Mesenchymal stem cell (in vitro differentiated cells and primary cell): ENCODE data around the gene TSPAN5.
"Not testable (repeated sequence)": the region's sequence is repeated elsewhere in the genome, so short reads cannot be mapped to it uniquely, and the experiment has no call there.

Experiments
- DNase-seq: peaks from one replicate; pipeline ENCODE4 v3.0.0-alpha.2; 2013
- H2AFZ ChIP-seq: one replicate; pipeline ENCODE4 v1.6.1; 2013; ENCODE audit warnings: low read depth, mild to moderate bottlenecking, control low read depth, inconsistent platforms, low read length, moderate library complexity
- H2AK5ac ChIP-seq: 2 replicates; pipeline ENCODE4 v1.6.1; 2013; ENCODE audit warnings: low read length, moderate library complexity, mild to moderate bottlenecking, inconsistent platforms; ENCODE audit not compliant: severe bottlenecking
- H2BK120ac ChIP-seq: one replicate; pipeline ENCODE4 v1.6.1; 2013; ENCODE audit warnings: low read depth, mild to moderate bottlenecking, inconsistent platforms, low read length, moderate library complexity
- H2BK12ac ChIP-seq, 2 experiments: one replicate each; pipeline ENCODE4 v1.6.1; 2013; ENCODE audit warnings: inconsistent platforms in 2 of 2, low read length in 2 of 2, mild to moderate bottlenecking in 2 of 2, moderate library complexity in 2 of 2, control low read depth in 1 of 2
- H2BK15ac ChIP-seq: one replicate; pipeline ENCODE4 v1.6.1; 2013; ENCODE audit warnings: mild to moderate bottlenecking, low read depth, inconsistent platforms; ENCODE audit not compliant: poor library complexity, severe bottlenecking
- H2BK5ac ChIP-seq: 2 replicates; pipeline ENCODE4 v1.6.1; 2013; ENCODE audit warnings: low read depth, mild to moderate bottlenecking, low read length, control low read depth, inconsistent platforms; ENCODE audit not compliant: poor library complexity, severe bottlenecking
- H3K14ac ChIP-seq, 2 experiments: one replicate each; pipeline ENCODE4 v1.6.1; 2013; ENCODE audit warnings: inconsistent platforms in 2 of 2, low read length in 2 of 2, control low read depth in 1 of 2, mild to moderate bottlenecking in 1 of 2, moderate library complexity in 1 of 2
- H3K18ac ChIP-seq, 2 experiments: one replicate each; pipeline ENCODE4 v1.6.1; 2013; ENCODE audit warnings: inconsistent platforms in 2 of 2, low read length in 2 of 2, control low read depth in 1 of 2, low read depth in 1 of 2, mild to moderate bottlenecking in 1 of 2
- H3K23ac ChIP-seq, 2 experiments: one replicate each; pipeline ENCODE4 v1.6.1; 2013; ENCODE audit warnings: inconsistent platforms in 2 of 2, low read length in 2 of 2, mild to moderate bottlenecking in 2 of 2, moderate library complexity in 2 of 2, control low read depth in 1 of 2
- H3K27ac ChIP-seq: 2 replicates; pipeline ENCODE4 v1.5.1; 2013; ENCODE audit warnings: mild to moderate bottlenecking, moderate library complexity, low read length, control low read depth, inconsistent platforms; ENCODE audit not compliant: poor library complexity, severe bottlenecking
- H3K27me3 ChIP-seq, 2 experiments: 2 replicates each; pipeline versions ENCODE4 v1.6.1 to v1.7.0; 2013; ENCODE audit warnings: low read length in 2 of 2, mild to moderate bottlenecking in 2 of 2, moderate library complexity in 2 of 2, control low read depth in 1 of 2, inconsistent platforms in 1 of 2; ENCODE audit not compliant: control insufficient read depth in 1 of 2, insufficient read depth in 1 of 2
- H3K36me3 ChIP-seq, 2 experiments: 2 replicates each; pipeline versions ENCODE4 v1.6.1 to v1.7.0; 2013; ENCODE audit warnings: low read length in 2 of 2, control low read depth in 1 of 2, inconsistent platforms in 1 of 2, low read depth in 1 of 2, mild to moderate bottlenecking in 1 of 2; ENCODE audit not compliant: insufficient read depth in 2 of 2, control insufficient read depth in 1 of 2
- H3K4ac ChIP-seq, 2 experiments: one replicate each; pipeline ENCODE4 v1.6.1; 2013; ENCODE audit warnings: inconsistent platforms in 2 of 2, low read length in 2 of 2, mild to moderate bottlenecking in 2 of 2, moderate library complexity in 2 of 2, control low read depth in 1 of 2, low read depth in 1 of 2
- H3K4me1 ChIP-seq: 2 replicates; pipeline ENCODE4 v1.6.1; 2013; ENCODE audit warnings: low read depth, low read length, control low read depth; ENCODE audit not compliant: control insufficient read depth, insufficient read depth
- H3K4me2 ChIP-seq: 2 replicates; pipeline ENCODE4 v1.6.1; 2013; ENCODE audit warnings: low read length, mild to moderate bottlenecking, inconsistent platforms; ENCODE audit not compliant: poor library complexity, severe bottlenecking
- H3K4me3 ChIP-seq, 2 experiments: 2 replicates each; pipeline versions ENCODE4 v1.5.1 to v1.7.0; 2013; ENCODE audit warnings: low read length in 2 of 2, mild to moderate bottlenecking in 2 of 2, control low read depth in 1 of 2, low read depth in 1 of 2; ENCODE audit not compliant: insufficient read depth in 1 of 2
- H3K79me1 ChIP-seq: replicated peaks from 2 replicates; pipeline ENCODE4 v1.6.1; 2013; ENCODE audit warnings: mild to moderate bottlenecking, control low read depth, low read length, inconsistent platforms; ENCODE audit not compliant: poor library complexity, severe bottlenecking
- H3K9ac ChIP-seq: 2 replicates; pipeline ENCODE4 v1.7.0; 2013; ENCODE audit warnings: mild to moderate bottlenecking, low read length, moderate library complexity
- H3K9me3 ChIP-seq: 2 replicates; pipeline ENCODE4 v1.7.0; 2013; ENCODE audit warnings: mild to moderate bottlenecking, low read length; ENCODE audit not compliant: control insufficient read depth
- H4K8ac ChIP-seq: one replicate; pipeline ENCODE4 v1.6.1; 2013; ENCODE audit warnings: inconsistent platforms, mild to moderate bottlenecking, low read length, moderate library complexity
- H4K91ac ChIP-seq: one replicate; pipeline ENCODE4 v1.6.1; 2013; ENCODE audit warnings: mild to moderate bottlenecking, low read length, inconsistent platforms
- WGBS: methylation state at CpG from one replicate; pipeline ENCODE4 v1.1.7; 2013; ENCODE audit warnings: mixed read lengths; 5-methylcytosine and 5-hydroxymethylcytosine counted together

Gene TSPAN5

DNA sequence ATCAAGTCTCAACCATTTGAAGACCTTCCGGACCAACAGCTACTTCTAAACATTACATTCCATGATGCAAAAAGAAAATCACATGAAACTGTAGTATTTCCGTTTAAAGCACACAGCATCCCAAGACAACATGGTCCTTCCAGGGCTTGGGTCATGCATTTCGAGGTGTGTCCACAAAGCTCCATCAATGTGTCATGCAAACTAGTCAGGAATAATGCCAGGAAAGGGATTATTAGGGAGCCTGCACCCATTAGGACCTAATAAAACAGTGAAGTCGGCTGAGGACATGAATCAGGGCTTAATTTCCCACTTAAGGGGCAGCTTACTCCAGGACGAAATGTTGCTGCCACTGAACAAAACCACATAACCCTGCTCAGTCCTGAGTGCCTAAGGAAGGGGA is 177.9 kb downstream of the TSPAN5 start:
- H3K4me1 ChIP-seq, result peaks cover 14% of the 10 kb centered on the region
- no peak overlapping the region for H3K4ac ChIP-seq
- no peak overlapping the region for H3K14ac ChIP-seq
- WGBS, result 95% methylated on average over 5 of the region's 5 CpGs
- no peak overlapping the region for H2BK5ac ChIP-seq
- peak overlapping the region; percentile 25 for H2AK5ac ChIP-seq
- H2AFZ ChIP-seq, result no peak overlapping the region
- no peak overlapping the region for H3K27ac ChIP-seq
- no peaks in the 10 kb centered on the region for H3K9me3 ChIP-seq
- no peak overlapping the region for H3K4me3 ChIP-seq
- no peak overlapping the region for H3K23ac ChIP-seq
- H3K4me2 ChIP-seq, result no peak overlapping the region
- no peak overlapping the region for H2BK120ac ChIP-seq
- H2BK12ac ChIP-seq, result no peak overlapping the region
- H3K9ac ChIP-seq, result no peak overlapping the region
- no peak overlapping the region for H4K91ac ChIP-seq
- H4K8ac ChIP-seq, result no peak overlapping the region
- H2BK15ac ChIP-seq, result no peak overlapping the region
- no peak for DNase-seq
- H3K18ac ChIP-seq, result no peak overlapping the region
- peaks cover 27% of the 10 kb centered on the region for H3K79me1 ChIP-seq
- peaks cover 22 to 30% of the 10 kb centered on the region in 2 experiments for H3K36me3 ChIP-seq
- H3K27me3 ChIP-seq, result no peaks in the 10 kb centered on the region

DNA sequence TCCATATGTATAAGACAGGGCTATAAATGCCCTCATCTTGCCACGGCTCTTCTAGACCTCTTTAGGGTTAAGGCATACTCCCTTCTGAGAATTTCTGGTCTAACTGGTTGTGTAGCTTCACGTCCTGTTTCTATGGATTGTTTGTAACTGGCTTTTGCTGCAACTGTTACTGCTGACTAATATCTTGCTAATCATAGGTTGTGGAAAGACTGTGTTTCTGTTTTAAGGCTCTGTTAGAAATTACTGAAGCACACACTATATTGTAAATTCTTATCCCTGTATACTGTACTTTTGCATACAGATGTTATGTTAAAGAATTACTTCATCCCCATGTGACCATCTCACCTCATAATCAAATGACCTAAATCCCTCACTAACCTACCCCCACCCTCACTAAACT is 178.8 kb downstream of the TSPAN5 start:
- not testable (repeated sequence) for H3K4me2 ChIP-seq, H3K9ac ChIP-seq, H3K14ac ChIP-seq, H4K8ac ChIP-seq, H3K4me3 ChIP-seq, H3K9me3 ChIP-seq, H2AK5ac ChIP-seq, H3K18ac ChIP-seq, H2BK5ac ChIP-seq, H3K27me3 ChIP-seq, H2AFZ ChIP-seq, H3K23ac ChIP-seq, H3K4ac ChIP-seq, H2BK15ac ChIP-seq, H2BK120ac ChIP-seq, H3K27ac ChIP-seq, H4K91ac ChIP-seq, DNase-seq, H2BK12ac ChIP-seq
- WGBS, result 57% methylated on average over 2 of the region's 2 CpGs
- Histone ChIP-seq H3K79me1 (peaks cover 22% of the 10 kb centered on the region), H3K36me3 (peaks cover 18 to 38% of the 10 kb centered on the region in 2 experiments), H3K4me1 (peaks cover 14% of the 10 kb centered on the region)

DNA sequence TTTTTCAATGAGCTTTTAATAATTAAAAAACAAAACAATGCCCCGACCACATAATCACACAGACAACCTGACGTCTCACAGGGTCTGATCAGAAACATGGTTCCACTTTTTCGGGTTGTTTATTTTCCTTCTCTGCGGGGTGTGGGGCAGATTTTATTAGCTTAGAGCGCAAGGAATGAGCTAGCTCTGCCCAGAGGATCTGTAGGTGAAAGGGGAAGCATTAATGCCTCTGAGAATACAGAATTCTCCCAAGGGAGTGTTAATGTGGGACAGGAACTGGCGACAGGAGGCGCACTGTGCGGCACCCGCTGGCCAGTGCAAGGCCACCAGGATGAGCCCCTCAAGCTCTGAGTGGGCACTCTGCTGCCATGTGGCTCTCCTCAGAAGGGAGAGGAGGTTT is 181.5 kb downstream of the TSPAN5 start:
- H3K14ac ChIP-seq, result no peak overlapping the region
- no peak overlapping the region for H4K8ac ChIP-seq
- H3K79me1 ChIP-seq, result peaks cover 24% of the 10 kb centered on the region
- no peak overlapping the region for H3K4ac ChIP-seq
- H3K9ac ChIP-seq, result no peak overlapping the region
- no peak for DNase-seq
- H3K27ac ChIP-seq, result no peak overlapping the region
- 98% methylated on average over 9 of the region's 9 CpGs for WGBS
- H3K36me3 ChIP-seq, result peaks cover 23 to 52% of the 10 kb centered on the region in 2 experiments
- no peak overlapping the region for H4K91ac ChIP-seq
- no peak overlapping the region for H3K4me3 ChIP-seq
- no peak overlapping the region for H3K18ac ChIP-seq
- peaks cover 9% of the 10 kb centered on the region for H3K4me1 ChIP-seq
- H2AFZ ChIP-seq, result no peak overlapping the region
- H2BK120ac ChIP-seq, result no peak overlapping the region
- H2BK12ac ChIP-seq, result no peak overlapping the region
- H3K23ac ChIP-seq, result no peak overlapping the region
- H2BK5ac ChIP-seq, result no peak overlapping the region
- H3K9me3 ChIP-seq, result no peaks in the 10 kb centered on the region
- H3K27me3 ChIP-seq, result no peaks in the 10 kb centered on the region
- H2AK5ac ChIP-seq, result no peak overlapping the region
- H3K4me2 ChIP-seq, result no peak overlapping the region
- H2BK15ac ChIP-seq, result no peak overlapping the region

DNA sequence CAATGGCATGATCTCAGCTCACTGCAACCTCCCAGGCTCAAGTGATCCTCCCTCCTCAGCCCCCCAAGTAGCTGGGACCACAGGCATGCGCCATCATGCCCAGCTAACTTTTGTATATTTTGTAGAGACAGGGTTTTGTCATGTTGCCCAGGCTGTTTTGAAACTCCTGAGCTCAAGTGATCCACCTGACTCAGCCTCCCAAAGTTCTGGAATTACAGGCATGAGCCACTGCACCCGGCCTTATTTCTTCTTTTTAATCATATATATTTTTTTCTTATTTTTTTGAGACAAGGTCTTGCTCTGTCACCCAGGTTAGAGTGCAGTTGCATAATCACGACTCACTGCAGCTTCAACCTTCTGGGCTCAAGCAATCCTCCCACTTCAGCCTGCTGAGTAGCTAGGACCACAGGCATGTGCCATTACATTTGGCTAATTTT is 184.0 kb downstream of the TSPAN5 start:
- Histone ChIP-seq H3K23ac (no peak overlapping the region), H2BK15ac (no peak overlapping the region), H3K4me1 (peaks cover 6% of the 10 kb centered on the region), H3K36me3 (peaks cover 25 to 70% of the 10 kb centered on the region in 2 experiments), H3K27me3 (no peaks in the 10 kb centered on the region), H3K4ac (no peak overlapping the region), H3K4me3 (no peak overlapping the region), H2AK5ac (no peak overlapping the region), H3K9me3 (no peaks in the 10 kb centered on the region), H3K4me2 (no peak overlapping the region), H4K8ac (no peak overlapping the region), H2AFZ (no peak overlapping the region), H4K91ac (no peak overlapping the region), H3K79me1 (peaks cover 25% of the 10 kb centered on the region), H3K18ac (no peak overlapping the region), H3K27ac (peak overlapping the region; percentile 44), H3K9ac (peak overlapping the region; percentile 19), H3K14ac (no peak overlapping the region), H2BK5ac (no peak overlapping the region), H2BK12ac (no peak overlapping the region), H2BK120ac (no peak overlapping the region)
- DNase-seq, result peak; percentile 68
- 100% methylated on average over 1 of the region's 3 CpGs for WGBS
